A549 treated with Hydrocortisone at 1 μM for 4 hours (cell line): ENCODE measurements around the gene FRK. TPM values are rescaled to one million over a fixed set of nuclear protein-coding genes. Genes with fewer than 3 reads are reported as not detected.

Experiments used
- total RNA-seq: library from RNA; stranded (reverse); fragments of 200-300 nt; extraction: Qiagen RNA extraction; gene quantifications from 5 replicates; pipeline ENCODE4 v1.2.3, GENCODE V29; 2022

FRK gene
- 1.1 to 1.7 TPM (median 1.2 TPM) in 5 replicates for total RNA-seq

GRCh38 chr6:116060572-116061283 lies at the start of gene FRK:
FRK (minus strand) TSS chr6:116060891; CDS start chr6:116060311, 580 bp downstream.

GRCh38 chr6:116100419-116101301 lies 40.0 kb upstream of the FRK start, which contains the start of gene NT5DC1:
NT5DC1 (plus strand) TSS chr6:116100853; CDS start chr6:116100931, 78 bp downstream.

Other genes with a start within 250 kb of the FRK start
- 23.1 to 29.3 TPM (median 28.6 TPM) in 5 replicates for gene NT5DC1, start 40.0 kb upstream of the FRK start, total RNA-seq
- gene COL10A1, start 65.2 kb upstream of the FRK start, total RNA-seq: 0.03 TPM in 1 of 5 replicates, not detected in the others
- gene TSPYL4, start 193.2 kb upstream of the FRK start, total RNA-seq: 2.5 to 4.0 TPM (median 3.0 TPM) in 5 replicates
- gene TSPYL1, start 219.0 kb upstream of the FRK start, total RNA-seq: 23.5 to 38.3 TPM (median 26.8 TPM) in 5 replicates